GM19397 (cell line): Measurements from ENCODE around the gene MYH15.
"Not testable (repeated sequence)": the region's sequence is repeated elsewhere in the genome, so short reads cannot be mapped to it uniquely, and the experiment has no call there.

Experiments
- ATAC-seq: cut with Tn5 transposase; IDR thresholded peaks from one replicate; pipeline ENCODE4 v1.9.1; 2021; ENCODE audit warnings: mild to moderate bottlenecking, moderate library complexity; ENCODE audit not compliant: unreplicated experiment

MYH15 gene

GRCh38 chr3:108391917-108392593 lies 118.3 kb downstream of the MYH15 start:
- ATAC-seq: no peak

- ATAC-seq: no peak
Observed at GRCh38 chr3:108389372-108389771, 121.0 kb downstream of the MYH15 start.

- peak; percentile 66 for ATAC-seq
Observed at GRCh38 chr3:108388136-108389132, 122.0 kb downstream of the MYH15 start.

GRCh38 chr3:108387063-108387462 lies 123.3 kb downstream of the MYH15 start:
- no peak for ATAC-seq

- no peak for ATAC-seq
Observed at GRCh38 chr3:108383306-108383705, 127.1 kb downstream of the MYH15 start.

GRCh38 chr3:108381529-108382140 lies 128.8 kb downstream of the MYH15 start:
- ATAC-seq: no peak

GRCh38 chr3:108380128-108380795 lies 130.1 kb downstream of the MYH15 start:
- ATAC-seq: no peak

- not testable (repeated sequence) for ATAC-seq
Observed at GRCh38 chr3:108378952-108379342, 131.4 kb downstream of the MYH15 start.

- no peak for ATAC-seq
Observed at GRCh38 chr3:108378153-108378951, 132.0 kb downstream of the MYH15 start.

- no peak for ATAC-seq
Observed at GRCh38 chr3:108377384-108377783, 133.0 kb downstream of the MYH15 start.

- ATAC-seq: no peak
Observed at GRCh38 chr3:108376026-108376425, 134.4 kb downstream of the MYH15 start.

- no peak for ATAC-seq
Observed at GRCh38 chr3:108359011-108359410, 151.4 kb downstream of the MYH15 start.

- ATAC-seq: no peak
Observed at GRCh38 chr3:108357042-108357441, 153.4 kb downstream of the MYH15 start.

GRCh38 chr3:108354562-108354961 lies 155.8 kb downstream of the MYH15 start:
- no peak for ATAC-seq

- no peak for ATAC-seq
Observed at GRCh38 chr3:108352176-108352575, 158.2 kb downstream of the MYH15 start.

GRCh38 chr3:108346301-108347227 lies 163.8 kb downstream of the MYH15 start:
- no peak for ATAC-seq

GRCh38 chr3:108345492-108346205 lies 164.7 kb downstream of the MYH15 start:
- no peak for ATAC-seq

- ATAC-seq: no peak
Observed at GRCh38 chr3:108343491-108343890, 166.9 kb downstream of the MYH15 start.
